GM12878 (cell line): ENCODE results near the gene ZBTB33. TPM values are rescaled to one million over a fixed set of nuclear protein-coding genes. Genes with fewer than 3 reads are reported as not detected.

Experiments used
- ATF2 ChIP-seq: IDR thresholded peaks from 2 replicates; pipeline ENCODE4 v1.6.1; 2012; ENCODE audit warnings: low read length, inconsistent platforms
- BCL11A ChIP-seq: IDR thresholded peaks from 2 replicates; pipeline ENCODE4 v1.6.1; 2011; ENCODE audit warnings: low read depth, low read length
- CBFB ChIP-seq: IDR thresholded peaks from 2 replicates; pipeline ENCODE4 v1.6.1; 2016; ENCODE audit warnings: antibody characterized with exemption, low read depth
- CBX3 ChIP-seq: fragments of 200-600 bp; sonication (generic); IDR thresholded peaks from 2 replicates; pipeline ENCODE4 v1.6.1; 2016; ENCODE audit warnings: low read depth, borderline replicate concordance
- EGR1 ChIP-seq, 2 experiments: IDR thresholded peaks; 1 replicate in 1 of 2; 2 replicates in 1 of 2; pipeline ENCODE4 v1.6.1; 2011 to 2012; ENCODE audit warnings: low read depth in 2 of 2, low read length in 2 of 2, borderline replicate concordance in 1 of 2, mild to moderate bottlenecking in 1 of 2, moderate library complexity in 1 of 2
- FOXK2 ChIP-seq: fragments of 450-650 bp; IDR thresholded peaks from 2 replicates; pipeline ENCODE4 v1.6.1; 2017; ENCODE audit warnings: mild to moderate bottlenecking, moderate library complexity
- GABPA ChIP-seq: IDR thresholded peaks from 2 replicates; pipeline ENCODE4 v1.6.1; 2014; ENCODE audit warnings: antibody characterized with exemption, low read depth, mild to moderate bottlenecking, inconsistent platforms
- GATAD2B ChIP-seq: fragments of 450-650 bp; conservative IDR thresholded peaks from 2 replicates; pipeline ENCODE4 v1.6.1; 2017; ENCODE audit warnings: low read depth, mild to moderate bottlenecking, moderate library complexity
- HDAC6 ChIP-seq: fragments of 200-600 bp; sonication (generic); IDR thresholded peaks from one replicate; pipeline ENCODE4 v1.8.0; 2017; ENCODE audit warnings: antibody characterized with exemption; ENCODE audit not compliant: unreplicated experiment
- IKZF2 ChIP-seq, 2 experiments: fragments of 450-650 bp; IDR thresholded peaks; 2 replicates each; pipeline ENCODE4 v1.6.1; 2017; ENCODE audit warnings: mild to moderate bottlenecking in 2 of 2, moderate library complexity in 2 of 2
- IRF4 ChIP-seq: IDR thresholded peaks from 2 replicates; pipeline ENCODE4 v1.6.1; 2011; ENCODE audit warnings: low read depth, low read length
- KLF5 ChIP-seq: fragments of 450-650 bp; IDR thresholded peaks from 2 replicates; pipeline ENCODE4 v1.6.1; 2014; ENCODE audit warnings: mild to moderate bottlenecking; ENCODE audit not compliant: partially characterized antibody
- MTA3 ChIP-seq: IDR thresholded peaks from 2 replicates; pipeline ENCODE4 v1.6.1; 2012; ENCODE audit warnings: low read length, inconsistent platforms, borderline replicate concordance
- PAX5 ChIP-seq: IDR thresholded peaks from 2 replicates; pipeline ENCODE4 v1.6.1; 2011; ENCODE audit warnings: low read depth, low read length, borderline replicate concordance
- RB1 ChIP-seq: fragments of 450-650 bp; formaldehyde crosslinking; IDR thresholded peaks from 2 replicates; pipeline ENCODE4 v1.6.1; 2017; ENCODE audit warnings: mild to moderate bottlenecking, borderline replicate concordance
- SUZ12 ChIP-seq: fragments of 200-600 bp; sonication (generic); IDR thresholded peaks from one replicate; pipeline ENCODE4 v1.6.1; 2018; ENCODE audit warnings: antibody characterized with exemption, mild to moderate bottlenecking; ENCODE audit not compliant: unreplicated experiment
- TAF1 ChIP-seq: IDR thresholded peaks from 2 replicates; pipeline ENCODE4 v1.6.1; 2011; ENCODE audit warnings: mild to moderate bottlenecking, low read depth, low read length, borderline replicate concordance
- TARDBP ChIP-seq: IDR thresholded peaks from 2 replicates; pipeline ENCODE4 v1.6.1; 2016; ENCODE audit warnings: borderline replicate concordance
- TBL1XR1 ChIP-seq: IDR thresholded peaks from 2 replicates; pipeline ENCODE4 v1.6.1; 2012; ENCODE audit warnings: low read depth, low read length, improper control_type of control experiment
- TCF3 ChIP-seq: IDR thresholded peaks from 2 replicates; pipeline ENCODE4 v1.6.1; 2012; ENCODE audit warnings: low read depth, mild to moderate bottlenecking, low read length, borderline replicate concordance; ENCODE audit not compliant: insufficient read depth
- ZNF592 ChIP-seq: fragments of 450-650 bp; IDR thresholded peaks from 2 replicates; pipeline ENCODE4 v1.6.1; 2017; ENCODE audit warnings: mild to moderate bottlenecking, moderate library complexity
- polyA plus RNA-seq, 11 experiments: library from polyadenylated mRNA; depleted of rRNA in 4 of 11; unstranded in 6 of 11; stranded (reverse) in 5 of 11; fragments of >200 nt; fragmentation: Nextera tagmentation in 4 of 11; fragmentation: Illumina TruSeq in 1 of 11; extraction: Ambion mirVana in 4 of 11; extraction: Trizol in 1 of 11; gene quantifications; 1 replicate in 1 of 11; 2 replicates in 10 of 11; pipeline versions ENCODE4 v1.2.1 to v1.2.3, GENCODE V29; 2011 to 2016; ENCODE audit warnings: inconsistent platforms in 2 of 11, missing spikeins in 2 of 11, low read depth in 1 of 11
- total RNA-seq, 4 experiments: library from RNA; depleted of rRNA in 3 of 4; stranded (reverse); fragments of >200 nt in 3 of 4; fragmentation: Illumina TruSeq in 1 of 4; extraction: Trizol in 1 of 4; gene quantifications; 2 replicates each; pipeline versions ENCODE4 v1.2.1 to v1.2.3, GENCODE V29; 2013 to 2021
- TF ChIP-seq, protein P1 (sequence below): fragments of 450-650 bp; IDR thresholded peaks from 2 replicates; pipeline ENCODE4 v1.6.1; 2017; ENCODE audit warnings: low read depth, mild to moderate bottlenecking, moderate library complexity

The ZBTB33 gene
- total and polyA plus RNA-seq, 10 of the 15 experiments (the other 5 are each of a cell fraction or from before 2014, with no cell fraction given) = 5.2 to 26.3 (median 18.3) TPM

DNA sequence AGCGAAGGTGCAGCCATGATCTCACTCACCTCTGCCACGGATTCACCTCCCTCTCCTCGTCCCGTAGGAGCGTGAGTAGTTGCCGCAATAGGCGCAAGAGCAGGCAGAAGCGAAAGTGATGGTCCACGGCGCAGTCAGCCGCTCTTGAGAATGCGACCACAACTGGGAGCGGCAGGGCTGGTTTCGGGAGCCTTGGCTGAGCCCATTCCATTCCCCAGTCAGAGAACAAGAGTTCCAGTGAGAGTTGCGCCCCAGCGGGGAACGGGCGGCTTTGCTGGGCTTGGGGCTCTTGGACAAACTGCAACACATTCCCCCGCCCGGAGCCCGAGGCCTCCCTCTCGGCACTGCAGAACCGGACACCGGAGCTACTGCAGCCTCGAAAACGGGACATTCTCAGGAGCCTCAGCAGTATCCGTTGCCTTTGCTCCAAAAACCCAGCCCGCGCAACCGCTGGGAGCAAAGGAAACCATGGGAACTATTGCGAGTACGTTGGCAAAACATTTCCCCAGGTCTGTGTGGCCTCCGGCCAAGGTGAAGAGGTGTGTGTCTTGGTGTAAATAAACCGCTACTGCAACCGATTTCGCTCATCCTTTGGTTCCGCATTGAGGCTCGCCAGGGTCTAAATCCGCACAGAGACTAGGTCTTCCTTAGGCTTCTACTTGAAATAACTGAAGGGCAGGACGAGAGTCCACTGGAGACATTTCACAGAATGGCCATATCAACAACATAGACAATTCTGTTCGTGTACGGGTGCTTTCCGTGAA lies 5.7 kb upstream of the ZBTB33 start (continued):
- TF ChIP-seq IRF4 (peak; percentile 51; the same call in 1 of the 2 replicates), RB1 (0 out of 2 replicates have a peak, but pooled peaks have one; percentile 15), FOXK2 (peak; percentile 90), HDAC6 (no peak), GABPA (peak; percentile 89), TBL1XR1 (peak; percentile 50; the same call in 1 of the 2 replicates), CBX3 (no peak), ZNF592 (no peak), TCF3 (no peak), PAX5 (no peak), MTA3 (no peak), EGR1 (IDR thresholded peaks at IDR 0.05; ENCODE audit: borderline replicate concordance in 1 of 2, low read depth in 2 of 2, low read length in 2 of 2) (0 out of 3 replicates have a peak, but pooled peaks of 1 of the 2 experiments have one; percentile 12), KLF5 (no peak), IKZF2 (IDR thresholded peaks at IDR 0.05) (peak in 1 of 2 experiments; percentile 16; a peak in 2 of 4 replicates), TAF1 (peak; percentile 51; the same call in 1 of the 2 replicates), CBFB (peak; percentile 45; the same call in 1 of the 2 replicates), SUZ12 (no peak), ATF2 (no peak; the same call in 1 of the 2 replicates), TARDBP (no peak), BCL11A (no peak), GATAD2B (no peak; the same call in 1 of the 2 replicates)
- TF ChIP-seq, protein P1, sequence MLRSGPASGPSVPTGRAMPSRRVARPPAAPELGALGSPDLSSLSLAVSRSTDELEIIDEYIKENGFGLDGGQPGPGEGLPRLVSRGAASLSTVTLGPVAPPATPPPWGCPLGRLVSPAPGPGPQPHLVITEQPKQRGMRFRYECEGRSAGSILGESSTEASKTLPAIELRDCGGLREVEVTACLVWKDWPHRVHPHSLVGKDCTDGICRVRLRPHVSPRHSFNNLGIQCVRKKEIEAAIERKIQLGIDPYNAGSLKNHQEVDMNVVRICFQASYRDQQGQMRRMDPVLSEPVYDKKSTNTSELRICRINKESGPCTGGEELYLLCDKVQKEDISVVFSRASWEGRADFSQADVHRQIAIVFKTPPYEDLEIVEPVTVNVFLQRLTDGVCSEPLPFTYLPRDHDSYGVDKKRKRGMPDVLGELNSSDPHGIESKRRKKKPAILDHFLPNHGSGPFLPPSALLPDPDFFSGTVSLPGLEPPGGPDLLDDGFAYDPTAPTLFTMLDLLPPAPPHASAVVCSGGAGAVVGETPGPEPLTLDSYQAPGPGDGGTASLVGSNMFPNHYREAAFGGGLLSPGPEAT = no peak; the same call in 1 of the 2 replicates
